Natural killer cell (primary cell): ENCODE results near the gene YWHAH. TPM values are rescaled to one million over a fixed set of nuclear protein-coding genes. Genes with fewer than 3 reads are reported as not detected.

ENCODE experiments used
- ATAC-seq, 3 donors: fragments of 150-1000 bp in 2 of 3; fragments of 200-7000 bp in 1 of 3; cut with Tn5 transposase; 1 replicate in 1 of 3; 2 replicates in 2 of 3; pipeline ENCODE4 v1.10.0; 2021; ENCODE audit warnings: mild to moderate bottlenecking in 2 of 3, moderate library complexity in 2 of 3
- DNase-seq, 2 donors: peaks; one replicate each; pipeline versions ENCODE4 v3.0.0 to v3.0.0-alpha.2; 2013 to 2021; ENCODE audit warnings: mixed read lengths in 1 of 2
- H3K27ac ChIP-seq: one replicate; pipeline ENCODE4 v1.5.1; 2013; ENCODE audit warnings: mild to moderate bottlenecking, low read length
- H3K27me3 ChIP-seq: one replicate; pipeline ENCODE4 v1.6.1; 2013; ENCODE audit warnings: low read length; ENCODE audit not compliant: control insufficient read depth, insufficient read depth
- H3K36me3 ChIP-seq: one replicate; pipeline ENCODE4 v1.6.1; 2013; ENCODE audit warnings: low read length; ENCODE audit not compliant: control insufficient read depth, insufficient read depth
- H3K4me1 ChIP-seq: one replicate; pipeline ENCODE4 v1.6.1; 2013; ENCODE audit warnings: low read length; ENCODE audit not compliant: control insufficient read depth, insufficient read depth
- H3K4me3 ChIP-seq: one replicate; pipeline ENCODE4 v1.5.1; 2013; ENCODE audit warnings: low read length
- H3K9me3 ChIP-seq: one replicate; pipeline ENCODE4 v1.6.1; 2013; ENCODE audit warnings: low read length; ENCODE audit not compliant: control insufficient read depth, insufficient read depth
- H3K27ac Mint-ChIP-seq, 2 donors: one replicate each; pipeline ENCODE4 v1.8.0; 2022; ENCODE audit warnings: mild to moderate bottlenecking in 2 of 2, mixed read lengths in 2 of 2, moderate library complexity in 1 of 2
- H3K27me3 Mint-ChIP-seq, 2 donors: one replicate each; pipeline ENCODE4 v1.8.0; 2022; ENCODE audit warnings: low read depth in 2 of 2, mixed read lengths in 2 of 2
- H3K36me3 Mint-ChIP-seq: one replicate; pipeline ENCODE4 v1.8.0; 2022; ENCODE audit warnings: mixed read lengths
- H3K4me1 Mint-ChIP-seq, 2 donors: one replicate each; pipeline ENCODE4 v1.8.0; 2022; ENCODE audit warnings: mixed read lengths in 2 of 2
- H3K4me3 Mint-ChIP-seq: one replicate; pipeline ENCODE4 v1.8.0; 2022; ENCODE audit warnings: mild to moderate bottlenecking, moderate library complexity, mixed read lengths
- H3K9me3 Mint-ChIP-seq, 2 donors: one replicate each; pipeline ENCODE4 v1.8.0; 2022; ENCODE audit warnings: mixed read lengths in 2 of 2
- WGBS: methylation state at CpG from one replicate; pipeline ENCODE4 v1.1.7; 2013; ENCODE audit warnings: missing lambda C conversion rate; ENCODE audit not compliant: insufficient coverage; 5-methylcytosine and 5-hydroxymethylcytosine counted together
- intact Hi-C: fragments of 100-400 bp; cut with micrococcal nuclease; formaldehyde crosslinking; loops from one replicate; pipeline ENCODE4 v1.14.2; 2022
- total RNA-seq, 4 donors: library from RNA; stranded (reverse); fragments of 120-200 nt in 1 of 4; gene quantifications; one replicate each; pipeline versions ENCODE4 v1.2.3 to v1.2.4, GENCODE V29; 2013 to 2022
- TF ChIP-seq, protein P1 (sequence below): fragments of 200-600 bp; IDR thresholded peaks from one replicate; pipeline ENCODE4 v1.8.0; 2022; ENCODE audit warnings: antibody characterized with exemption

Gene YWHAH
- total RNA-seq, 3 donors from 2014 or later (not counting 1 experiment from before 2014, with no cell fraction given): 29.6 to 35.0 (median 32.8) TPM

- no peak for ATAC-seq
- H3K27me3 ChIP-seq: peaks cover 5% of the 10 kb centered on the region
- 82% methylated on average over 3 of the region's 3 CpGs for WGBS
- no peak for DNase-seq
- H3K27ac ChIP-seq: no peak overlapping the region
- Mint-ChIP-seq H3K4me3 (no peak overlapping the region), H3K4me1 (no peaks in the 10 kb centered on the region), H3K27ac (no peak overlapping the region), H3K9me3 (no peaks in the 10 kb centered on the region), H3K36me3 (no peaks in the 10 kb centered on the region), H3K27me3 (peaks cover 11 to 19% of the 10 kb centered on the region in 2 donors)
- intact Hi-C loops: no loop called here
- no peaks in the 10 kb centered on the region for H3K4me1 ChIP-seq
- no peak overlapping the region for H3K4me3 ChIP-seq
- H3K9me3 ChIP-seq: no peaks in the 10 kb centered on the region
- no peaks in the 10 kb centered on the region for H3K36me3 ChIP-seq
- TF ChIP-seq, protein P1, sequence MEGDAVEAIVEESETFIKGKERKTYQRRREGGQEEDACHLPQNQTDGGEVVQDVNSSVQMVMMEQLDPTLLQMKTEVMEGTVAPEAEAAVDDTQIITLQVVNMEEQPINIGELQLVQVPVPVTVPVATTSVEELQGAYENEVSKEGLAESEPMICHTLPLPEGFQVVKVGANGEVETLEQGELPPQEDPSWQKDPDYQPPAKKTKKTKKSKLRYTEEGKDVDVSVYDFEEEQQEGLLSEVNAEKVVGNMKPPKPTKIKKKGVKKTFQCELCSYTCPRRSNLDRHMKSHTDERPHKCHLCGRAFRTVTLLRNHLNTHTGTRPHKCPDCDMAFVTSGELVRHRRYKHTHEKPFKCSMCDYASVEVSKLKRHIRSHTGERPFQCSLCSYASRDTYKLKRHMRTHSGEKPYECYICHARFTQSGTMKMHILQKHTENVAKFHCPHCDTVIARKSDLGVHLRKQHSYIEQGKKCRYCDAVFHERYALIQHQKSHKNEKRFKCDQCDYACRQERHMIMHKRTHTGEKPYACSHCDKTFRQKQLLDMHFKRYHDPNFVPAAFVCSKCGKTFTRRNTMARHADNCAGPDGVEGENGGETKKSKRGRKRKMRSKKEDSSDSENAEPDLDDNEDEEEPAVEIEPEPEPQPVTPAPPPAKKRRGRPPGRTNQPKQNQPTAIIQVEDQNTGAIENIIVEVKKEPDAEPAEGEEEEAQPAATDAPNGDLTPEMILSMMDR: no peak
Observed at GRCh38 chr22:31995046-31995445, 50.7 kb downstream of the YWHAH start.

DNA sequence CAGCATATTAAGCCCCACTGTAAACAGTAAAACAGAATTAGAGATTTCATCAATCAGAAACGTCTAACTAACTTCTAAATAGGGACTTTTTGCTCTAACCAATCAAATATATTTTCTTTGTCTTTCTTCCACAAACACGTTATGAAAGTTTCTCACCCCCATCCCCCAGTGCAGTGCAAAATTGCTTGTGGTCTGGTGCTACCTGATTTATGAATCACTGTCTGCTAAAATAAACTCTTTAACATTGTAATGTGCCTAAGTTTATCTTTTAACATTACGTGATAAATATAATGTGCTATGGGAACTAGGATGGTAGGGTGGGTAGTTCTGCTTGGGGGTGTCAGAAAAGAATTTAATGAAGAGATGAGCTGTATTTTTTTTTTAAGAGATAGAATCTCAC lies 51.5 kb downstream of the YWHAH start:
- peaks cover 5% of the 10 kb centered on the region for H3K27me3 ChIP-seq
- 55% methylated on average over 3 of the region's 3 CpGs for WGBS
- no peak overlapping the region for H3K27ac ChIP-seq
- intact Hi-C loops: no loop called here
- Mint-ChIP-seq H3K27me3 (peaks cover 9 to 12% of the 10 kb centered on the region in 2 donors), H3K9me3 (no peaks in the 10 kb centered on the region), H3K4me1 (no peaks in the 10 kb centered on the region), H3K27ac (no peak overlapping the region), H3K4me3 (no peak overlapping the region), H3K36me3 (no peaks in the 10 kb centered on the region)
- H3K9me3 ChIP-seq: no peaks in the 10 kb centered on the region
- H3K36me3 ChIP-seq: no peaks in the 10 kb centered on the region
- TF ChIP-seq, protein P1: no peak
- ATAC-seq (no peak), DNase-seq (no peak)
- no peak overlapping the region for H3K4me3 ChIP-seq
- no peaks in the 10 kb centered on the region for H3K4me1 ChIP-seq

DNA sequence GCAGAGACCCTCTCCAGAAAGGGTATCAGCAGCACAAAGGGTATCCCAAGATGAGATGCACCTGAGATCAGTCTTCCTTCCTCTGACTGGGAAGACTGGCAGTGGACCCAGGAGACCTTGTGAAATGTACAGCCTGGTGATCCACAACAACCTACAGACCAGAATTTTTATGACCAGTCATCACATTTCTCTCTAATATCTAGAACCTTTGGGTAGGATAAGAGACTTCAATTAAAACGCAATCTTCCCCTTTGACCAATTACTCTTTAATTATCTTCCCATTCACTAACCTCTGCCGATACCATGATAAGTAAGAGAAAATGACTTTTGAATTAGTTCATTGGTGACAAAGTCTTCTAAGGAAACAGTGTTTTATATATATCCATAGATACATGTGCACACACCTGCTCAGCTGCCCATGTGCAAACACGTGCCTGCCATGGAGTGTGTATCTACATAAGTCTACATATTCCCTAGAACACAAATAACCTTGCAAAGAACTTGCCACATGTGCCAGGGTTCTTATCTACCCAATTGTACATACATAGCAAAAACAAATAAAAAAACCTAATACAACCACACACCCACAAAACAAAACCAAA lies 54.5 kb downstream of the YWHAH start:
- Histone ChIP-seq H3K4me3 (no peak overlapping the region), H3K27ac (no peak overlapping the region), H3K36me3 (no peaks in the 10 kb centered on the region), H3K9me3 (no peaks in the 10 kb centered on the region), H3K4me1 (no peaks in the 10 kb centered on the region), H3K27me3 (peaks cover 5% of the 10 kb centered on the region)
- Mint-ChIP-seq H3K36me3 (no peaks in the 10 kb centered on the region), H3K27ac (no peak overlapping the region), H3K27me3 (peaks cover 7 to 12% of the 10 kb centered on the region in 2 donors), H3K9me3 (no peaks in the 10 kb centered on the region), H3K4me1 (no peaks in the 10 kb centered on the region), H3K4me3 (no peak overlapping the region)
- no peak for ATAC-seq
- 73% methylated on average over 1 of the region's 3 CpGs for WGBS
- TF ChIP-seq, protein P1: no peak
- DNase-seq: no peak
- intact Hi-C loops: no loop called here

DNA sequence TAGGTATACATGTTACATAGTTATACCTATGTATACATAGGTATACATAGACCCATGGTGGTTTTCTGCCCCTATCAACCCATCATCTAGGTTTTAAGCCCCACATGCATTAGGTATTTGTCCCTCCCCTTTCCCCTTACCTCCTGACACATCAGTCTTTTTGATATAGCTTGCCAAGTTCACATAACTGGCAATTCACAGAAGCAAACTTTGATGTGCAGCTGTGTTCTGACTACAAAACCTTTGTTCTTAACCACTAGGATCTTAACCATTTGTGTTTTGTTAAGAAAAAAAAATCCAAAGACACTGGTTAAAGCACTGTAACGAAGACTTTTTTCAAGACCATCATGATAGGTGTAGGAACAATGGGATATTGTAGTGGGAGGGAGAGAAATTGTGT lies 55.8 kb downstream of the YWHAH start:
- no peaks in the 10 kb centered on the region for H3K36me3 Mint-ChIP-seq
- peaks cover 9 to 16% of the 10 kb centered on the region in 2 donors for H3K27me3 Mint-ChIP-seq
- DNase-seq (no peak), ATAC-seq (no peak)
- H3K4me3 Mint-ChIP-seq: no peak overlapping the region
- Histone ChIP-seq H3K27me3 (peaks cover 5% of the 10 kb centered on the region), H3K36me3 (no peaks in the 10 kb centered on the region), H3K9me3 (no peaks in the 10 kb centered on the region), H3K4me1 (no peaks in the 10 kb centered on the region), H3K4me3 (no peak overlapping the region), H3K27ac (no peak overlapping the region)
- TF ChIP-seq, protein P1: no peak
- 55% methylated on average over 1 of the region's 1 CpG for WGBS
- H3K4me1 Mint-ChIP-seq: no peaks in the 10 kb centered on the region
- intact Hi-C loops: no loop called here
- no peaks in the 10 kb centered on the region for H3K9me3 Mint-ChIP-seq
- no peak overlapping the region for H3K27ac Mint-ChIP-seq
